KBM-7 (cell line): ENCODE results near the gene SMARCD3.
A peak's percentile ranks its signal among the peaks of the same experiment; 100 is the strongest.

Experiments used
- DNase-seq: peaks from one replicate; pipeline ENCODE4 v3.0.0-alpha.2; 2015
- in situ Hi-C: fragments of 300-500 bp; cut with MboI; formaldehyde crosslinking; loops from 2 replicates; pipeline ENCODE4 v1.14.3; 2020; ENCODE audit warnings: low sequenced_read_pairs, low pct_unique_long_range_greater_than_20kb, mixed read lengths

Gene SMARCD3

GRCh38 chr7:151251328-151251688 is 2.8 kb upstream of the SMARCD3 start:
- in situ Hi-C loops, result no loop called here
- DNase-seq, result no peak

- in situ Hi-C loops, result no loop called here
- DNase-seq, result no peak
Observed at GRCh38 chr7:151250181-151251132, 2.0 kb upstream of the SMARCD3 start.

- no peak for DNase-seq
- in situ Hi-C loops, result no loop called here
Observed at GRCh38 chr7:151249732-151250072, 1.2 kb upstream of the SMARCD3 start.

GRCh38 chr7:151249034-151249731 is 689 bp upstream of the SMARCD3 start:
- DNase-seq, result peak; percentile 66
- in situ Hi-C loops, result no loop called here

GRCh38 chr7:151247611-151248345 is 716 bp downstream of the SMARCD3 start:
- in situ Hi-C loops, result no loop called here
- DNase-seq, result no peak

- in situ Hi-C loops, result no loop called here
- DNase-seq, result no peak
Observed at GRCh38 chr7:151246851-151247580, 1.5 kb downstream of the SMARCD3 start.

GRCh38 chr7:151246102-151246850 is 2.2 kb downstream of the SMARCD3 start:
- in situ Hi-C loops, result no loop called here
- no peak for DNase-seq

GRCh38 chr7:151245360-151246101 is 3.0 kb downstream of the SMARCD3 start:
- in situ Hi-C loops, result no loop called here
- peak; percentile 51 for DNase-seq

GRCh38 chr7:151244841-151245346 is 3.6 kb downstream of the SMARCD3 start:
- DNase-seq, result no peak

GRCh38 chr7:151244196-151244840 is 4.2 kb downstream of the SMARCD3 start:
- peak; percentile 74 for DNase-seq
- in situ Hi-C loops, result no loop called here

More at GRCh38 chr7:151244841-151245346, 3.6 kb downstream of the SMARCD3 start:
- in situ Hi-C loops, result no loop called here

- in situ Hi-C loops, result no loop called here
- no peak for DNase-seq
Observed at GRCh38 chr7:151243408-151244195, 4.9 kb downstream of the SMARCD3 start.

GRCh38 chr7:151243045-151243349 is 5.5 kb downstream of the SMARCD3 start:
- in situ Hi-C loops, result no loop called here
- DNase-seq, result no peak

- no peak for DNase-seq
- in situ Hi-C loops, result no loop called here
Observed at GRCh38 chr7:151242159-151243044, 6.1 kb downstream of the SMARCD3 start.

GRCh38 chr7:151241755-151242096 is 6.8 kb downstream of the SMARCD3 start:
- in situ Hi-C loops, result no loop called here
- no peak for DNase-seq

- no peak for DNase-seq
- in situ Hi-C loops, result no loop called here
Observed at GRCh38 chr7:151240942-151241754, 7.3 kb downstream of the SMARCD3 start.
